Hepatocyte (in vitro differentiated cells): ENCODE measurements around the gene DNAH17.

Experiments
- EZH2 ChIP-seq: fragments of 200-600 bp; sonication (generic); IDR thresholded peaks from 2 replicates; pipeline ENCODE4 v1.6.1; 2016; ENCODE audit warnings: antibody characterized with exemption, mild to moderate bottlenecking, borderline replicate concordance
- TF ChIP-seq, protein P1 (sequence below): fragments of 200-600 bp; sonication (generic); IDR thresholded peaks from 2 replicates; pipeline ENCODE4 v1.5.1; 2016; ENCODE audit warnings: antibody characterized with exemption, mild to moderate bottlenecking; ENCODE audit not compliant: poor library complexity

DNA sequence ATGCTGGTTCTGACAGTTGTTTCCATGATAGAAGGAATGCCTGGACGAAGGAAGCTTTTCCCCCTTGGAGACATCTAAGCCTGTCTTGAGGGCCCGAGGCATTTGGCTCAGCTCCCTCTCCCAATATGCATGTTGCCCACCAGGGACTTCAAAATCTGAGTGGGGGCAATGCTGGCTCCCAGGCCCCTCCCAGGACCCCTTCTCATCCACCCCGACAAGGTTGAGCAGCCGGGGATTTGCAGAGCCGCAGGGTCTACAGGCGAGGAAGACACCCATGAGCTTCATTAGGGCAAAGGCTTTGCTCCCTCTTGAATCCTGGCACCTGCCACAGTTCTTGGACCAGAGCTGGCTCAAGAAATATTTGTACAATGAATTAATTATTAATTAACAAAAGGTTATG, 25.1 kb upstream of the DNAH17 start:
- TF ChIP-seq, protein P1, sequence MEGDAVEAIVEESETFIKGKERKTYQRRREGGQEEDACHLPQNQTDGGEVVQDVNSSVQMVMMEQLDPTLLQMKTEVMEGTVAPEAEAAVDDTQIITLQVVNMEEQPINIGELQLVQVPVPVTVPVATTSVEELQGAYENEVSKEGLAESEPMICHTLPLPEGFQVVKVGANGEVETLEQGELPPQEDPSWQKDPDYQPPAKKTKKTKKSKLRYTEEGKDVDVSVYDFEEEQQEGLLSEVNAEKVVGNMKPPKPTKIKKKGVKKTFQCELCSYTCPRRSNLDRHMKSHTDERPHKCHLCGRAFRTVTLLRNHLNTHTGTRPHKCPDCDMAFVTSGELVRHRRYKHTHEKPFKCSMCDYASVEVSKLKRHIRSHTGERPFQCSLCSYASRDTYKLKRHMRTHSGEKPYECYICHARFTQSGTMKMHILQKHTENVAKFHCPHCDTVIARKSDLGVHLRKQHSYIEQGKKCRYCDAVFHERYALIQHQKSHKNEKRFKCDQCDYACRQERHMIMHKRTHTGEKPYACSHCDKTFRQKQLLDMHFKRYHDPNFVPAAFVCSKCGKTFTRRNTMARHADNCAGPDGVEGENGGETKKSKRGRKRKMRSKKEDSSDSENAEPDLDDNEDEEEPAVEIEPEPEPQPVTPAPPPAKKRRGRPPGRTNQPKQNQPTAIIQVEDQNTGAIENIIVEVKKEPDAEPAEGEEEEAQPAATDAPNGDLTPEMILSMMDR: no peak
- no peak for TF ChIP-seq EZH2
